Measurements from ENCODE around the gene CATSPER3. TPM values are rescaled to one million over a fixed set of nuclear protein-coding genes. Genes with fewer than 3 reads are reported as not detected.

CATSPER3 gene
- total and polyA plus RNA-seq, 2 of the 8 experiments (the other 6 are each of a cell fraction or from before 2014, with no cell fraction given): 0.62 TPM; not detected in 1

DNA sequence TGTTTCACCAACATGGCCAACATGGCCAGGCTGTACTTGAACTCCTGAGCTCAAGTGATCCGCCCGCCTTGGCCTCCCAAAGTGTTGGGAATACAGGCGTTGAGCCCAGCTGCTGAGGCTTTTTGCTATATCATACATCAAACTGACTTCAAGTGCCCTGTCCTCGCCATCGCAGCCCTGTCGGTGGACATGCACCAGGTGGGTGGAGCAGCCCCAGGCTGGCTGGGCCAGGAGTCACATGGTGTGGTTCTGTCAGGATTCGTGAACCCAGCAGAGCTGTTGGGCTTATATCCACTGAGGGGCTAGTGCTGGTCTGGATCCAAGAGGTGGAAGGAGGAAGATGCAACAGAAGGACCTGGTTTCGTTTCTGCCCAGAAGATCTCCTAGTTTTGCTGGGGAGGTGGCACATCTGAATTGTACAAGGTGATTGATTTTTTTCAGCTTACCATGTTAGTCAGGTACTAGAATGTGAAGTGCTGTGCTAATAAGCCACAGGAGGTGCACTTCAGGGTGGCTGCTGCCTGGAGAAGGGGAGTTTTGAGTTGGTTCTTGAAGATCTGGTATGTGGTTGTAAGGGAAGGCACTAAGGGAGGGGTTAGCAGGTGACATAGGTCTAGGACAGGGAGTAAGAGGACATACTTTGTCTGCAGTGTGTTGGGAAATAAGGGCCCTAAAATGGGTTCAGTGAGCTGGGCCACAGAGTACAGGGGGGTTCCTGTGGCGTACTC is 46.7 kb upstream of the CATSPER3 start (continued):
- TF ChIP-seq, protein P1, sequence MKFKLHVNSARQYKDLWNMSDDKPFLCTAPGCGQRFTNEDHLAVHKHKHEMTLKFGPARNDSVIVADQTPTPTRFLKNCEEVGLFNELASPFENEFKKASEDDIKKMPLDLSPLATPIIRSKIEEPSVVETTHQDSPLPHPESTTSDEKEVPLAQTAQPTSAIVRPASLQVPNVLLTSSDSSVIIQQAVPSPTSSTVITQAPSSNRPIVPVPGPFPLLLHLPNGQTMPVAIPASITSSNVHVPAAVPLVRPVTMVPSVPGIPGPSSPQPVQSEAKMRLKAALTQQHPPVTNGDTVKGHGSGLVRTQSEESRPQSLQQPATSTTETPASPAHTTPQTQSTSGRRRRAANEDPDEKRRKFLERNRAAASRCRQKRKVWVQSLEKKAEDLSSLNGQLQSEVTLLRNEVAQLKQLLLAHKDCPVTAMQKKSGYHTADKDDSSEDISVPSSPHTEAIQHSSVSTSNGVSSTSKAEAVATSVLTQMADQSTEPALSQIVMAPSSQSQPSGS (IDR thresholded peaks at IDR 0.05; ENCODE audit: low read length): no peak
- TF ChIP-seq ZNF274 (IDR thresholded peaks at IDR 0.05; ENCODE audit: borderline replicate concordance, extremely low read depth, low read length) (no peak), SP4 (IDR thresholded peaks at IDR 0.05; ENCODE audit: low read length) (no peak), SRF (IDR thresholded peaks at IDR 0.05; ENCODE audit: low read depth, low read length) (no peak), POLR2A (IDR thresholded peaks at IDR 0.05; ENCODE audit: control extremely low read depth in 1 of 2, low read depth in 2 of 2, low read length in 2 of 2) (no peak), FOSL1 (IDR thresholded peaks at IDR 0.05; ENCODE audit: insufficient read depth, low read depth, low read length) (no peak)
- TF ChIP-seq, protein P2, sequence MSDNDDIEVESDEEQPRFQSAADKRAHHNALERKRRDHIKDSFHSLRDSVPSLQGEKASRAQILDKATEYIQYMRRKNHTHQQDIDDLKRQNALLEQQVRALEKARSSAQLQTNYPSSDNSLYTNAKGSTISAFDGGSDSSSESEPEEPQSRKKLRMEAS (IDR thresholded peaks at IDR 0.05): no peak
